ENCODE measurements around the gene RHO. TPM values are rescaled to one million over a fixed set of nuclear protein-coding genes. Genes with fewer than 3 reads are reported as not detected.

RHO gene
- total RNA-seq, 1 donor from 2014 or later, result not detected

- H3K36me3 ChIP-seq (ENCODE audit: control insufficient read depth, insufficient read depth, low read length), result no peaks in the 10 kb centered on the region
- TF ChIP-seq CTCF (IDR thresholded peaks at IDR 0.05; ENCODE audit: insufficient read depth, low read length, poor library complexity, severe bottlenecking), result no peak
- no peak overlapping the region for H3K4me3 ChIP-seq (ENCODE audit: low read depth, low read length)
- no peaks in the 10 kb centered on the region for H3K27me3 ChIP-seq (ENCODE audit: control insufficient read depth, insufficient read depth, low read length)
- DNase-seq (ENCODE audit: low read depth), result no peak
Measured at GRCh38 chr3:129530821-129531220, 2.4 kb downstream of the RHO start.

DNA sequence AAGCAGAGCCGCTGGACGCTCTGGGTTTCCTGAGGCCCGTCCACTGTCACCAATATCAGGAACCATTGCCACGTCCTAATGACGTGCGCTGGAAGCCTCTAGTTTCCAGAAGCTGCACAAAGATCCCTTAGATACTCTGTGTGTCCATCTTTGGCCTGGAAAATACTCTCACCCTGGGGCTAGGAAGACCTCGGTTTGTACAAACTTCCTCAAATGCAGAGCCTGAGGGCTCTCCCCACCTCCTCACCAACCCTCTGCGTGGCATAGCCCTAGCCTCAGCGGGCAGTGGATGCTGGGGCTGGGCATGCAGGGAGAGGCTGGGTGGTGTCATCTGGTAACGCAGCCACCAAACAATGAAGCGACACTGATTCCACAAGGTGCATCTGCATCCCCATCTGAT, 3.3 kb downstream of the RHO start:
- Histone ChIP-seq H3K36me3 (ENCODE audit: control insufficient read depth, insufficient read depth, low read length) (no peaks in the 10 kb centered on the region), H3K27me3 (ENCODE audit: control insufficient read depth, insufficient read depth, low read length) (no peaks in the 10 kb centered on the region), H3K4me3 (ENCODE audit: low read depth, low read length) (no peak overlapping the region)
- DNase-seq (ENCODE audit: low read depth), result no peak
- TF ChIP-seq CTCF (IDR thresholded peaks at IDR 0.05; ENCODE audit: insufficient read depth, low read length, poor library complexity, severe bottlenecking), result no peak

- no peak for TF ChIP-seq CTCF (IDR thresholded peaks at IDR 0.05; ENCODE audit: insufficient read depth, low read length, poor library complexity, severe bottlenecking)
- Histone ChIP-seq H3K27me3 (ENCODE audit: control insufficient read depth, insufficient read depth, low read length) (no peaks in the 10 kb centered on the region), H3K36me3 (ENCODE audit: control insufficient read depth, insufficient read depth, low read length) (no peaks in the 10 kb centered on the region), H3K4me3 (ENCODE audit: low read depth, low read length) (no peak overlapping the region)
- no peak for DNase-seq (ENCODE audit: low read depth)
Measured at GRCh38 chr3:129532261-129532660, 3.8 kb downstream of the RHO start.

DNA sequence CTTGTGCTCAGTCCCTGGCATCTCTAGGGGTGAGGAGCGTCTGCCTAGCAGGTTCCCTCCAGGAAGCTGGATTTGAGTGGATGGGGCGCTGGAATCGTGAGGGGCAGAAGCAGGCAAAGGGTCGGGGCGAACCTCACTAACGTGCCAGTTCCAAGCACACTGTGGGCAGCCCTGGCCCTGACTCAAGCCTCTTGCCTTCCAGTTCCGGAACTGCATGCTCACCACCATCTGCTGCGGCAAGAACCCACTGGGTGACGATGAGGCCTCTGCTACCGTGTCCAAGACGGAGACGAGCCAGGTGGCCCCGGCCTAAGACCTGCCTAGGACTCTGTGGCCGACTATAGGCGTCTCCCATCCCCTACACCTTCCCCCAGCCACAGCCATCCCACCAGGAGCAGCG, 5.0 kb downstream of the RHO start:
- Histone ChIP-seq H3K4me3 (ENCODE audit: low read depth, low read length) (no peak overlapping the region), H3K36me3 (ENCODE audit: control insufficient read depth, insufficient read depth, low read length) (no peaks in the 10 kb centered on the region), H3K27me3 (ENCODE audit: control insufficient read depth, insufficient read depth, low read length) (no peaks in the 10 kb centered on the region)
- no peak for DNase-seq (ENCODE audit: low read depth)
- no peak for TF ChIP-seq CTCF (IDR thresholded peaks at IDR 0.05; ENCODE audit: insufficient read depth, low read length, poor library complexity, severe bottlenecking)

DNA sequence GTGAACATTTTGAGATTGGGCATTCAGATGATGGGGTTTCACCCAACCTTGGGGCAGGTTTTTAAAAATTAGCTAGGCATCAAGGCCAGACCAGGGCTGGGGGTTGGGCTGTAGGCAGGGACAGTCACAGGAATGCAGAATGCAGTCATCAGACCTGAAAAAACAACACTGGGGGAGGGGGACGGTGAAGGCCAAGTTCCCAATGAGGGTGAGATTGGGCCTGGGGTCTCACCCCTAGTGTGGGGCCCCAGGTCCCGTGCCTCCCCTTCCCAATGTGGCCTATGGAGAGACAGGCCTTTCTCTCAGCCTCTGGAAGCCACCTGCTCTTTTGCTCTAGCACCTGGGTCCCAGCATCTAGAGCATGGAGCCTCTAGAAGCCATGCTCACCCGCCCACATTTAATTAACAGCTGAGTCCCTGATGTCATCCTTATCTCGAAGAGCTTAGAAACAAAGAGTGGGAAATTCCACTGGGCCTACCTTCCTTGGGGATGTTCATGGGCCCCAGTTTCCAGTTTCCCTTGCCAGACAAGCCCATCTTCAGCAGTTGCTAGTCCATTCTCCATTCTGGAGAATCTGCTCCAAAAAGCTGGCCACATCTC, 6.1 kb downstream of the RHO start:
- Histone ChIP-seq H3K27me3 (ENCODE audit: control insufficient read depth, insufficient read depth, low read length) (no peaks in the 10 kb centered on the region), H3K36me3 (ENCODE audit: control insufficient read depth, insufficient read depth, low read length) (no peaks in the 10 kb centered on the region), H3K4me3 (ENCODE audit: low read depth, low read length) (no peak overlapping the region)
- TF ChIP-seq CTCF (IDR thresholded peaks at IDR 0.05; ENCODE audit: insufficient read depth, low read length, poor library complexity, severe bottlenecking), result no peak
- no peak for DNase-seq (ENCODE audit: low read depth)

- Histone ChIP-seq H3K36me3 (ENCODE audit: control insufficient read depth, insufficient read depth, low read length) (no peaks in the 10 kb centered on the region), H3K27me3 (ENCODE audit: control insufficient read depth, insufficient read depth, low read length) (no peaks in the 10 kb centered on the region), H3K4me3 (ENCODE audit: low read depth, low read length) (no peak overlapping the region)
- DNase-seq (ENCODE audit: low read depth), result no peak
- TF ChIP-seq CTCF (IDR thresholded peaks at IDR 0.05; ENCODE audit: insufficient read depth, low read length, poor library complexity, severe bottlenecking), result no peak
Measured at GRCh38 chr3:129535075-129535474, 6.6 kb downstream of the RHO start.

Data from kidney epithelial cell (primary cell).